ENCODE results near the gene RAB31. TPM values are rescaled to one million over a fixed set of nuclear protein-coding genes. Genes with fewer than 3 reads are reported as not detected.

RAB31 gene
- total and polyA plus RNA-seq, 2 of the 13 experiments (the other 11 are each of a cell fraction or from before 2014, with no cell fraction given): 1.1 to 1.7 TPM

DNA sequence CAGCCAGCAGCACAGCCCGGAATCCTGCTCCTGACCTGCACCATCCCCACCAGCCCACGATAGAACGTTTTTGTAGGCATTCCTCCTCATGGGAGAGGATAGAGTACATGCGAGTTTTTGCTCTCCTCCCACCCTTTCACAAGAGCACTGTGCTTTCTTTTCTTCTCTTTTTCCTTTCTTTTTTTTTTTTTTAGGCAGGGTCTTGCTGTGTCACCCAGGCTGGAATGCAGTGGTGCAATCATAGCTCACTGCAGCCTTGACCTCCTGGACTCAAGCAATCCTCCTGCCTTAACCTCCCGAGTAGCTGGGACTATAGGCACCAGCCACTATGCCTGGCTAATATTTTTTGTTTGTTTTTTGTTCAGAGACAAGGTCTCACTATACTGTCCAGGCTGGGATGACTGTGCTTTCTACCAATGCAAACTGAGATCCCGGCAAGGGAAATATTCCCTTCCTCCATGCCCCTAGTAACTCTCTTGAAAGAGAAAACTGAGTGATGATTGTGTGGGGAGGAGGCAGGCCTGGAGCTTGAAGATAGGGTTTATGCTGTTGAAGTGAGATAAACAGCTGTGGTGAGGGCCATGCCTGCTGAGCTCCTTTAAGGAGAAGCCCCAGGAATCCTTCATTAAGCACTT lies 95.1 kb downstream of the RAB31 start (continued):
- TF ChIP-seq, protein P1, sequence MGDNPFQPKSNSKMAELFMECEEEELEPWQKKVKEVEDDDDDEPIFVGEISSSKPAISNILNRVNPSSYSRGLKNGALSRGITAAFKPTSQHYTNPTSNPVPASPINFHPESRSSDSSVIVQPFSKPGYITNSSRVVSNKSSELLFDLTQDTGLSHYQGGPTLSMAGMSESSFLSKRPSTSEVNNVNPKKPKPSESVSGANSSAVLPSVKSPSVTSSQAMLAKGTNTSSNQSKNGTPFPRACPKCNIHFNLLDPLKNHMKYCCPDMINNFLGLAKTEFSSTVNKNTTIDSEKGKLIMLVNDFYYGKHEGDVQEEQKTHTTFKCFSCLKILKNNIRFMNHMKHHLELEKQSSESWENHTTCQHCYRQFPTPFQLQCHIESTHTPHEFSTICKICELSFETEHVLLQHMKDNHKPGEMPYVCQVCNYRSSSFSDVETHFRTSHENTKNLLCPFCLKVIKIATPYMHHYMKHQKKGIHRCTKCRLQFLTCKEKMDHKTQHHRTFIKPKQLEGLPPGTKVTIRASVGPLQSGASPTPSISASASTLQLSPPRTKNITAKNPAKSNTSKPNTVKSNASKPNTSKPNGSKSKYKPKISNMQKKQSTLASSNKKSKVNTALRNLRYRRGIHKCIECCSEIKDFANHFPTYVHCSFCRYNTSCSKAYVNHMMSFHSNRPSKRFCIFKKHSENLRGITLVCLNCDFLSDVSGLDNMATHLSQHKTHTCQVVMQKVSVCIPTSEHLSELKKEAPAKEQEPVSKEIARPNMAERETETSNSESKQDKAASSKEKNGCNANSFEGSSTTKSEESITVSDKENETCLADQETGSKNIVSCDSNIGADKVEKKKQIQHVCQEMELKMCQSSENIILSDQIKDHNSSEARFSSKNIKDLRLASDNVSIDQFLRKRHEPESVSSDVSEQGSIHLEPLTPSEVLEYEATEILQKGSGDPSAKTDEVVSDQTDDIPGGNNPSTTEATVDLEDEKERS (CRISPR knock-in tag; IDR thresholded peaks at IDR 0.05): 0 out of 2 replicates have a peak, but pooled peaks have one; percentile 27
- TF ChIP-seq, protein P2, sequence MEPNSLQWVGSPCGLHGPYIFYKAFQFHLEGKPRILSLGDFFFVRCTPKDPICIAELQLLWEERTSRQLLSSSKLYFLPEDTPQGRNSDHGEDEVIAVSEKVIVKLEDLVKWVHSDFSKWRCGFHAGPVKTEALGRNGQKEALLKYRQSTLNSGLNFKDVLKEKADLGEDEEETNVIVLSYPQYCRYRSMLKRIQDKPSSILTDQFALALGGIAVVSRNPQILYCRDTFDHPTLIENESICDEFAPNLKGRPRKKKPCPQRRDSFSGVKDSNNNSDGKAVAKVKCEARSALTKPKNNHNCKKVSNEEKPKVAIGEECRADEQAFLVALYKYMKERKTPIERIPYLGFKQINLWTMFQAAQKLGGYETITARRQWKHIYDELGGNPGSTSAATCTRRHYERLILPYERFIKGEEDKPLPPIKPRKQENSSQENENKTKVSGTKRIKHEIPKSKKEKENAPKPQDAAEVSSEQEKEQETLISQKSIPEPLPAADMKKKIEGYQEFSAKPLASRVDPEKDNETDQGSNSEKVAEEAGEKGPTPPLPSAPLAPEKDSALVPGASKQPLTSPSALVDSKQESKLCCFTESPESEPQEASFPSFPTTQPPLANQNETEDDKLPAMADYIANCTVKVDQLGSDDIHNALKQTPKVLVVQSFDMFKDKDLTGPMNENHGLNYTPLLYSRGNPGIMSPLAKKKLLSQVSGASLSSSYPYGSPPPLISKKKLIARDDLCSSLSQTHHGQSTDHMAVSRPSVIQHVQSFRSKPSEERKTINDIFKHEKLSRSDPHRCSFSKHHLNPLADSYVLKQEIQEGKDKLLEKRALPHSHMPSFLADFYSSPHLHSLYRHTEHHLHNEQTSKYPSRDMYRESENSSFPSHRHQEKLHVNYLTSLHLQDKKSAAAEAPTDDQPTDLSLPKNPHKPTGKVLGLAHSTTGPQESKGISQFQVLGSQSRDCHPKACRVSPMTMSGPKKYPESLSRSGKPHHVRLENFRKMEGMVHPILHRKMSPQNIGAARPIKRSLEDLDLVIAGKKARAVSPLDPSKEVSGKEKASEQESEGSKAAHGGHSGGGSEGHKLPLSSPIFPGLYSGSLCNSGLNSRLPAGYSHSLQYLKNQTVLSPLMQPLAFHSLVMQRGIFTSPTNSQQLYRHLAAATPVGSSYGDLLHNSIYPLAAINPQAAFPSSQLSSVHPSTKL (CRISPR knock-in tag; IDR thresholded peaks at IDR 0.05): peak; percentile 88
- TF ChIP-seq, protein P3, sequence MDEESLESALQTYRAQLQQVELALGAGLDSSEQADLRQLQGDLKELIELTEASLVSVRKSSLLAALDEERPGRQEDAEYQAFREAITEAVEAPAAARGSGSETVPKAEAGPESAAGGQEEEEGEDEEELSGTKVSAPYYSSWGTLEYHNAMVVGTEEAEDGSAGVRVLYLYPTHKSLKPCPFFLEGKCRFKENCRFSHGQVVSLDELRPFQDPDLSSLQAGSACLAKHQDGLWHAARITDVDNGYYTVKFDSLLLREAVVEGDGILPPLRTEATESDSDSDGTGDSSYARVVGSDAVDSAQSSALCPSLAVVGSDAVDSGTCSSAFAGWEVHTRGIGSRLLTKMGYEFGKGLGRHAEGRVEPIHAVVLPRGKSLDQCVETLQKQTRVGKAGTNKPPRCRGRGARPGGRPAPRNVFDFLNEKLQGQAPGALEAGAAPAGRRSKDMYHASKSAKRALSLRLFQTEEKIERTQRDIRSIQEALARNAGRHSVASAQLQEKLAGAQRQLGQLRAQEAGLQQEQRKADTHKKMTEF (CRISPR knock-in tag; IDR thresholded peaks at IDR 0.05): peak; percentile 67
- no peak for TF ChIP-seq GLI4 (CRISPR knock-in tag; IDR thresholded peaks at IDR 0.05; ENCODE audit: borderline replicate concordance)
- TF ChIP-seq GZF1 (CRISPR knock-in tag; IDR thresholded peaks at IDR 0.05): 0 out of 2 replicates have a peak, but pooled peaks have one; percentile 34
- peak; percentile 88; the same call in 1 of the 2 replicates for TF ChIP-seq KDM1A (CRISPR knock-in tag; IDR thresholded peaks at IDR 0.05)
- TF ChIP-seq NCOR1 (IDR thresholded peaks at IDR 0.05; ENCODE audit: borderline replicate concordance, low read length): 0 out of 2 replicates have a peak, but pooled peaks have one; percentile 38
- peak; percentile 52 for TF ChIP-seq SKI (IDR thresholded peaks at IDR 0.05; ENCODE audit: partially characterized antibody)
- peak; percentile 55; the same call in 1 of the 2 replicates for TF ChIP-seq ZNF605 (CRISPR knock-in tag; IDR thresholded peaks at IDR 0.05)
- TF ChIP-seq, protein P4, sequence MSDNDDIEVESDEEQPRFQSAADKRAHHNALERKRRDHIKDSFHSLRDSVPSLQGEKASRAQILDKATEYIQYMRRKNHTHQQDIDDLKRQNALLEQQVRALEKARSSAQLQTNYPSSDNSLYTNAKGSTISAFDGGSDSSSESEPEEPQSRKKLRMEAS (IDR thresholded peaks at IDR 0.05): 0 out of 2 replicates have a peak, but pooled peaks have one; percentile 16
- TF ChIP-seq NFE2L2 (IDR thresholded peaks at IDR 0.05; ENCODE audit: low read length): peak; percentile 48; the same call in 1 of the 2 replicates
- peak; percentile 69 for TF ChIP-seq CEBPB (IDR thresholded peaks at IDR 0.05; ENCODE audit: borderline replicate concordance, low read depth, low read length)
- 0 out of 2 replicates have a peak, but pooled peaks have one; percentile 41 for TF ChIP-seq CHD4 (IDR thresholded peaks at IDR 0.05; ENCODE audit: borderline replicate concordance, low read length)
- no peak for TF ChIP-seq PLRG1 (conservative IDR thresholded peaks at IDR 0.05)
- no peak for TF ChIP-seq ZNF776 (CRISPR knock-in tag; IDR thresholded peaks at IDR 0.05)
- TF ChIP-seq ZNF557 (CRISPR knock-in tag; IDR thresholded peaks at IDR 0.05): no peak
- TF ChIP-seq FOXO1 (CRISPR knock-in tag; IDR thresholded peaks at IDR 0.05): peak; percentile 37; the same call in 1 of the 2 replicates
- TF ChIP-seq, protein P5, sequence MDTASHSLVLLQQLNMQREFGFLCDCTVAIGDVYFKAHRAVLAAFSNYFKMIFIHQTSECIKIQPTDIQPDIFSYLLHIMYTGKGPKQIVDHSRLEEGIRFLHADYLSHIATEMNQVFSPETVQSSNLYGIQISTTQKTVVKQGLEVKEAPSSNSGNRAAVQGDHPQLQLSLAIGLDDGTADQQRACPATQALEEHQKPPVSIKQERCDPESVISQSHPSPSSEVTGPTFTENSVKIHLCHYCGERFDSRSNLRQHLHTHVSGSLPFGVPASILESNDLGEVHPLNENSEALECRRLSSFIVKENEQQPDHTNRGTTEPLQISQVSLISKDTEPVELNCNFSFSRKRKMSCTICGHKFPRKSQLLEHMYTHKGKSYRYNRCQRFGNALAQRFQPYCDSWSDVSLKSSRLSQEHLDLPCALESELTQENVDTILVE (CRISPR knock-in tag; IDR thresholded peaks at IDR 0.05): 0 out of 2 replicates have a peak, but pooled peaks have one; percentile 23
- TF ChIP-seq, protein P6, sequence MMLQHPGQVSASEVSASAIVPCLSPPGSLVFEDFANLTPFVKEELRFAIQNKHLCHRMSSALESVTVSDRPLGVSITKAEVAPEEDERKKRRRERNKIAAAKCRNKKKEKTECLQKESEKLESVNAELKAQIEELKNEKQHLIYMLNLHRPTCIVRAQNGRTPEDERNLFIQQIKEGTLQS (CRISPR knock-in tag; IDR thresholded peaks at IDR 0.05): peak; percentile 67; the same call in 1 of the 2 replicates
- TF ChIP-seq MEF2D (CRISPR knock-in tag; IDR thresholded peaks at IDR 0.05): 0 out of 2 replicates have a peak, but pooled peaks have one; percentile 32
